NCI-H446 treated with DMSO at 0.1 percent for 48 hours (cell line): ENCODE data around the gene AJAP1.

Source experiments
- DNase-seq: peaks from one replicate; lab custom pipeline; 2025; lab: John Stamatoyannopoulos, UW

Gene AJAP1

GRCh38 chr1:4837031-4837600, 182.7 kb downstream of the AJAP1 start:
- no peak for DNase-seq

- no peak for DNase-seq
Measured at GRCh38 chr1:4837752-4838151, 183.3 kb downstream of the AJAP1 start.

- DNase-seq = no peak
Measured at GRCh38 chr1:4838231-4838630, 183.8 kb downstream of the AJAP1 start.
